ENCODE data around the gene ANKRD11.

DNA sequence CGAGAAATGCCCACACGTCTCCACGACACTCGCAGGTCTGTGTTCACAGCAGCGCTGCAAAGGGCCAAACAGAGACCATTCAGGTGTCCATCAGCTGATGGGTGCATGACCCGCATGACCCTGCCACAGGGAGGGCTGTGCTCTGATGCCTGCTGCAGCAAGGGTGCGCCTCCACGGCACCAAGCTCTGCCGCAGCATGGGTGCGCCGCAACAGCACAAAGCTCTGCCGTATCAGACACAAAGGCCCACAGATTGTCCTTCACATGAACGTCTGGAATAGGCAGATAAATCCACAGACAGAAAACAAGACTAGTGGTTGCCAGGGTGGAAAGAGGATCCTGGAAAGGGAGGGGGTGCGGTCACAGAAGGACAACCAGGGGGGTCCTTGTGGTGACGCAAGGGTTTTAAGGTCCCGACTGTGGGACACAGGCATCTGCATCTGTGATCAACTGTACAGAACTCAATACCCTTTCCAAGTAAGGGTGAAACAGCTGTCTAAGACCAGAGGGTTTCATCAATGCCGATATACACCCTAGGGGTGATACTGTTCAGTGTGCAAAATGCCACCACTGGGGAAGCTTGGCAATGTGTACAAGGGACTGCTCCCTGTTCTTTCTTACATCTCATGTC, 121.0 kb downstream of the ANKRD11 start:
- TF ChIP-seq, protein P1, sequence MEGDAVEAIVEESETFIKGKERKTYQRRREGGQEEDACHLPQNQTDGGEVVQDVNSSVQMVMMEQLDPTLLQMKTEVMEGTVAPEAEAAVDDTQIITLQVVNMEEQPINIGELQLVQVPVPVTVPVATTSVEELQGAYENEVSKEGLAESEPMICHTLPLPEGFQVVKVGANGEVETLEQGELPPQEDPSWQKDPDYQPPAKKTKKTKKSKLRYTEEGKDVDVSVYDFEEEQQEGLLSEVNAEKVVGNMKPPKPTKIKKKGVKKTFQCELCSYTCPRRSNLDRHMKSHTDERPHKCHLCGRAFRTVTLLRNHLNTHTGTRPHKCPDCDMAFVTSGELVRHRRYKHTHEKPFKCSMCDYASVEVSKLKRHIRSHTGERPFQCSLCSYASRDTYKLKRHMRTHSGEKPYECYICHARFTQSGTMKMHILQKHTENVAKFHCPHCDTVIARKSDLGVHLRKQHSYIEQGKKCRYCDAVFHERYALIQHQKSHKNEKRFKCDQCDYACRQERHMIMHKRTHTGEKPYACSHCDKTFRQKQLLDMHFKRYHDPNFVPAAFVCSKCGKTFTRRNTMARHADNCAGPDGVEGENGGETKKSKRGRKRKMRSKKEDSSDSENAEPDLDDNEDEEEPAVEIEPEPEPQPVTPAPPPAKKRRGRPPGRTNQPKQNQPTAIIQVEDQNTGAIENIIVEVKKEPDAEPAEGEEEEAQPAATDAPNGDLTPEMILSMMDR (IDR thresholded peaks at IDR 0.05), result no peak
- no peak for TF ChIP-seq POLR2A (IDR thresholded peaks at IDR 0.05)
